ENCODE results near the gene ART5. TPM values are rescaled to one million over a fixed set of nuclear protein-coding genes. Genes with fewer than 3 reads are reported as not detected.

Gene ART5
- total RNA-seq, 1 donor from 2014 or later, result not detected

Other genes with a start within 250 kb of the ART5 start
- gene ART1, start 3.1 kb upstream of the ART5 start, total RNA-seq, result not detected
- 1.3 TPM for gene CHRNA10, start 29.4 kb upstream of the ART5 start, total RNA-seq
- gene NUP98, start 155.6 kb upstream of the ART5 start, total RNA-seq, result 78.7 TPM
- 8.3 TPM for gene PGAP2, start 166.6 kb upstream of the ART5 start, total RNA-seq
- 83.3 TPM for gene RHOG, start 199.0 kb upstream of the ART5 start, total RNA-seq
- gene STIM1, start 213.7 kb upstream of the ART5 start, total RNA-seq, result 125 TPM

All from mesenteric fat pad (tissue), 1 donor.